Activated CD8-positive, alpha-beta T cell treated with anti-CD3 and anti-CD28 coated beads, Interleukin-2, amount 10 ng/mL, durations not matched to agents 7 days and 5 days (primary cell): ENCODE measurements around the gene NRP2. TPM values are rescaled to one million over a fixed set of nuclear protein-coding genes. Genes with fewer than 3 reads are reported as not detected.

ENCODE experiments used
- ATAC-seq: fragments of 150-1000 bp; cut with Tn5 transposase; one replicate; pipeline ENCODE4 v1.10.0; 2021; ENCODE audit warnings: moderate library complexity
- CTCF ChIA-PET: fragments of 350-600 bp; sonication (Branson Sonifier 250); formaldehyde crosslinking; loops from one replicate; lab custom pipeline; 2021; ENCODE audit warnings: antibody characterized with exemption; lab: Charles Lee
- POLR2A ChIA-PET: fragments of 350-600 bp; sonication (Branson Sonifier 250); formaldehyde crosslinking; loops from one replicate; lab custom pipeline; 2021; ENCODE audit warnings: antibody characterized with exemption; lab: Charles Lee
- DNase-seq: peaks from one replicate; pipeline ENCODE4 v3.0.0-alpha.2; 2020
- H3K27ac Mint-ChIP-seq: one replicate; pipeline ENCODE4 v1.8.0; 2021; ENCODE audit warnings: mild to moderate bottlenecking, mixed read lengths
- H3K27me3 Mint-ChIP-seq: one replicate; pipeline ENCODE4 v1.8.0; 2021; ENCODE audit warnings: low read depth, mixed read lengths
- H3K36me3 Mint-ChIP-seq: one replicate; pipeline ENCODE4 v1.8.0; 2021; ENCODE audit warnings: low read depth, mixed read lengths
- H3K4me1 Mint-ChIP-seq: one replicate; pipeline ENCODE4 v1.8.0; 2021; ENCODE audit warnings: low read depth, mixed read lengths
- H3K4me3 Mint-ChIP-seq: one replicate; pipeline ENCODE4 v1.8.0; 2021; ENCODE audit warnings: mild to moderate bottlenecking, mixed read lengths
- H3K9me3 Mint-ChIP-seq: one replicate; pipeline ENCODE4 v1.8.0; 2022; ENCODE audit warnings: mixed read lengths; ENCODE audit not compliant: insufficient read depth
- total RNA-seq, 2 experiments: library from RNA; stranded (reverse); gene quantifications; one replicate each; pipeline ENCODE4 v1.2.3, GENCODE V29; 2021

Gene NRP2
- total RNA-seq, 2 experiments from 2014 or later: 4.0 to 4.2 TPM

DNA sequence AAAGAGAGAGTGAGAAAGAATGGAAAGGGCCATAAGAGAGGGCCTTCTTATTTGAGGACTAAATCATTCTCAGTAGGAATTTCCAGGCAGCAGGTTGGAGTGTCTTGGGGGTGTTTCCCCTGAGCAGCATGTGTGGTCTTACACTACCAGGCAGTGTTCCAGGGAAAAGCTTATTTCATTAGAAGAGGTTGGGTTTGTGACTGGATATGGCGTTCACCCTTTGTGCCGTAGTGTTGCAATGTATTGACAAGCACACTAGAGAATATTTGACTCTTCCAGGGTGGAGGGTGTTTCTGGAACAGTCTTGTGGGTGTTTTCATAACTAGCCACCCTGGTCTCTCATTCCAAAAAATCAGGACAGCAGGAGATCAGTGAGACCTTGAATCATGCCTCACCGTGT lies 105.5 kb downstream of the NRP2 start:
- ATAC-seq (no peak), DNase-seq (no peak)
- no peaks in the 10 kb centered on the region for H3K9me3 Mint-ChIP-seq
- no peak overlapping the region for H3K4me3 Mint-ChIP-seq
- peaks cover 8% of the 10 kb centered on the region for H3K27me3 Mint-ChIP-seq
- H3K36me3 Mint-ChIP-seq: no peaks in the 10 kb centered on the region
- H3K27ac Mint-ChIP-seq: no peak overlapping the region
- no peaks in the 10 kb centered on the region for H3K4me1 Mint-ChIP-seq
- ChIA-PET POLR2A (no interaction called here), CTCF (no interaction called here)

GRCh38 chr2:205789906-205790305 lies 107.6 kb downstream of the NRP2 start:
- CTCF ChIA-PET: no interaction called here
- no peak overlapping the region for H3K4me3 Mint-ChIP-seq

GRCh38 chr2:205792908-205793307 lies 110.6 kb downstream of the NRP2 start:
- POLR2A ChIA-PET: no interaction called here
- no peak for DNase-seq
- H3K27me3 Mint-ChIP-seq: peaks cover 10% of the 10 kb centered on the region

More at GRCh38 chr2:205789906-205790305, 107.6 kb downstream of the NRP2 start:
- DNase-seq: no peak
- no peak overlapping the region for H3K27ac Mint-ChIP-seq
- no peak for ATAC-seq
- H3K4me1 Mint-ChIP-seq: no peaks in the 10 kb centered on the region
- POLR2A ChIA-PET: no interaction called here
- H3K27me3 Mint-ChIP-seq: peaks cover 10% of the 10 kb centered on the region
- no peaks in the 10 kb centered on the region for H3K36me3 Mint-ChIP-seq
- no peaks in the 10 kb centered on the region for H3K9me3 Mint-ChIP-seq

GRCh38 chr2:205796805-205797313 lies 114.6 kb downstream of the NRP2 start:
- Mint-ChIP-seq H3K27ac (no peak overlapping the region), H3K9me3 (no peaks in the 10 kb centered on the region), H3K4me3 (no peak overlapping the region), H3K36me3 (no peaks in the 10 kb centered on the region), H3K27me3 (peaks cover 2% of the 10 kb centered on the region), H3K4me1 (no peaks in the 10 kb centered on the region)
- ChIA-PET CTCF (no interaction called here), POLR2A (no interaction called here)
- ATAC-seq (no peak), DNase-seq (no peak)

More at GRCh38 chr2:205792908-205793307, 110.6 kb downstream of the NRP2 start:
- H3K36me3 Mint-ChIP-seq: no peaks in the 10 kb centered on the region
- ATAC-seq: no peak
- CTCF ChIA-PET: no interaction called here
- H3K4me1 Mint-ChIP-seq: no peaks in the 10 kb centered on the region
- no peak overlapping the region for H3K27ac Mint-ChIP-seq
- no peak overlapping the region for H3K4me3 Mint-ChIP-seq
- no peaks in the 10 kb centered on the region for H3K9me3 Mint-ChIP-seq

DNA sequence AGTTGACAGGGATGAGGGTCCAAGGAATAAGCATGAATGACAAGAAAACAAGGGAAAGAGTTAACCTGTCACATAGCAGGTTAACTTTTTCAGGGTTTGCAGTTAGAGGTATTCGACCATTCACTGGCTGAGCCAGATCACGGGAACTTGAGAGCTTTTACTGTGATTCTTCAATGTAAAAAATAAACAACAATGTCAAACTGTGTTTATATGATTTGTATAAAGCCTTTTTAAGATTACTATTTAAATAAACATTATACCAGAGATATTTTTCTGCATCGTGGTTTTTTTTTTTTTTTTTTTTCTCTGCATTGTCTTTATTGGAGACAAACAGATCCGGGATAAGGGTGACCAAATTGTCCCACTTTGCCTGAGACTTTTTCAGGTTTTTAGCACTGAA lies 115.6 kb downstream of the NRP2 start:
- POLR2A ChIA-PET: no interaction called here
- no peak overlapping the region for H3K4me3 Mint-ChIP-seq
- no peak overlapping the region for H3K27ac Mint-ChIP-seq

GRCh38 chr2:205800224-205800623 lies 117.9 kb downstream of the NRP2 start:
- Mint-ChIP-seq H3K27me3 (no peaks in the 10 kb centered on the region), H3K4me1 (no peaks in the 10 kb centered on the region), H3K4me3 (no peak overlapping the region), H3K9me3 (no peaks in the 10 kb centered on the region), H3K36me3 (no peaks in the 10 kb centered on the region), H3K27ac (no peak overlapping the region)
- POLR2A ChIA-PET: no interaction called here
- no peak for DNase-seq
- CTCF ChIA-PET: no interaction called here
- ATAC-seq: no peak

More for the DNA sequence above, 115.6 kb downstream of the NRP2 start:
- no peaks in the 10 kb centered on the region for H3K4me1 Mint-ChIP-seq
- peaks cover 2% of the 10 kb centered on the region for H3K27me3 Mint-ChIP-seq
- no peaks in the 10 kb centered on the region for H3K9me3 Mint-ChIP-seq
- CTCF ChIA-PET: no interaction called here
- H3K36me3 Mint-ChIP-seq: no peaks in the 10 kb centered on the region
- ATAC-seq (no peak), DNase-seq (no peak)

DNA sequence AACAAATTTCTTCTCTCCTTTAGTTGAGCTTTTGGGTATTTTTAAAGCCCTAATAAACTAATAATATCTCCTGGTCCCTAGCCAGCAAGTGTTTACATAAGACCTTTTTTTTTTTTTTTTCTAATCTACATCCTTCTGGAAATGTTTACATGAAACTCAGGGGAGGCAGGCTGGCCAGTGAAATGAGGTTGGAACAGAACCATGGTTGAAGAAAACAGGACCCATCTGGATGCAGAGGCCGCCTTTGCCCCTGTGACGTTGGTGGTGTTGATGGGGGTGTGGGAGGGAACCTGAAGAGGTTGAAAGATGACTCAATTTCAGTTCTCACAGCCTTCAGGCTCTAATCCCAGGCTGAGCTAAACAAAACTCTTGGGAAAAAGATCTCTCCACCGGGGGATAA lies 118.5 kb downstream of the NRP2 start:
- Mint-ChIP-seq H3K9me3 (no peaks in the 10 kb centered on the region), H3K27ac (no peak overlapping the region), H3K4me1 (no peaks in the 10 kb centered on the region), H3K27me3 (no peaks in the 10 kb centered on the region), H3K4me3 (no peak overlapping the region), H3K36me3 (no peaks in the 10 kb centered on the region)
- DNase-seq (no peak), ATAC-seq (no peak)
- POLR2A ChIA-PET: no interaction called here
- CTCF ChIA-PET: no interaction called here

DNA sequence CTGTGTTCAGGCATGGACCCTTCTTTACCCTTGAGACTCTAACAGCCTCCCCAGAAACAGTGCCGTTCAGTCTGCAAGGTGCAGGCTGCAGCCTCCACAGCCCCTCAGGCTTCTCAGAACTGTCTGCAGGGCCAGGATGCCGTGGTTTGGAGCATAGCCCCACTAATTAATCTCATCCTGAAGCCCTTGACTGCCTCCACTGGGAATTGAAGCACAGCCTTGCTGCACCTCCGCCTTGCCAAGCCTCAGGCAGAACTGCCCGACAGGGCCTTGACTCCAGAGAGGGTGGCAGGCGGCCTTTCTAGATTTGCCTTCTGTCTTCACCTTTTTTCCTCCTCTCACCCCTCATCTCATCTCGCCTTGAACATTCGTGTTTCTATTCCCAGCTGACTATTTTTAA lies 119.8 kb downstream of the NRP2 start:
- CTCF ChIA-PET: no interaction called here

GRCh38 chr2:205802941-205803340 lies 120.6 kb downstream of the NRP2 start:
- Mint-ChIP-seq H3K4me3 (no peak overlapping the region), H3K27me3 (no peaks in the 10 kb centered on the region), H3K27ac (no peak overlapping the region), H3K36me3 (no peaks in the 10 kb centered on the region), H3K4me1 (no peaks in the 10 kb centered on the region), H3K9me3 (no peaks in the 10 kb centered on the region)
- CTCF ChIA-PET: no interaction called here
- ATAC-seq (no peak), DNase-seq (no peak)
- POLR2A ChIA-PET: no interaction called here

More for the DNA sequence above, 119.8 kb downstream of the NRP2 start:
- H3K9me3 Mint-ChIP-seq: no peaks in the 10 kb centered on the region
- ATAC-seq (no peak), DNase-seq (no peak)
- H3K4me1 Mint-ChIP-seq: no peaks in the 10 kb centered on the region
- no peak overlapping the region for H3K27ac Mint-ChIP-seq
- H3K4me3 Mint-ChIP-seq: no peak overlapping the region
- no peaks in the 10 kb centered on the region for H3K27me3 Mint-ChIP-seq
- POLR2A ChIA-PET: no interaction called here
- no peaks in the 10 kb centered on the region for H3K36me3 Mint-ChIP-seq

DNA sequence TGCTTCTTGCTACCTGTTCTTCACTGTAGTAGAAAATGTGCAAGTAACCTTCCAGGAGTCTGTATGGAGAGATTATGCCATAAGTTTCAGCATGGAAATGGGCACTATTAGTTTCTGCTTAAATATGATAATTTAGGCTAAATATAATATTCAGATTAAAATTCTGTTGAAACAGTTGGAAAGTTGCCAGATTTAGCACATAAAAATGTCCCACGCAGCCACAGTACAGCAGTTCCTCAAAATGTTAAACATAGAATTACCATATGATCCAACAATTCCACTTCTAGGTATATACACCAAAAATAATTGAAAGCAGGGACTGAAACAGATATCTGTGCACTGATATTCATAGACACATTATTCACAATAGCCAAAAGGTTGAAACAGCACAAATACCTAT lies 121.2 kb downstream of the NRP2 start:
- H3K27me3 Mint-ChIP-seq: no peaks in the 10 kb centered on the region
- no peaks in the 10 kb centered on the region for H3K36me3 Mint-ChIP-seq
- H3K27ac Mint-ChIP-seq: no peak overlapping the region
- H3K4me3 Mint-ChIP-seq: no peak overlapping the region
- ChIA-PET POLR2A (no interaction called here), CTCF (no interaction called here)
- H3K9me3 Mint-ChIP-seq: no peaks in the 10 kb centered on the region
- ATAC-seq (no peak), DNase-seq (no peak)
- H3K4me1 Mint-ChIP-seq: no peaks in the 10 kb centered on the region

DNA sequence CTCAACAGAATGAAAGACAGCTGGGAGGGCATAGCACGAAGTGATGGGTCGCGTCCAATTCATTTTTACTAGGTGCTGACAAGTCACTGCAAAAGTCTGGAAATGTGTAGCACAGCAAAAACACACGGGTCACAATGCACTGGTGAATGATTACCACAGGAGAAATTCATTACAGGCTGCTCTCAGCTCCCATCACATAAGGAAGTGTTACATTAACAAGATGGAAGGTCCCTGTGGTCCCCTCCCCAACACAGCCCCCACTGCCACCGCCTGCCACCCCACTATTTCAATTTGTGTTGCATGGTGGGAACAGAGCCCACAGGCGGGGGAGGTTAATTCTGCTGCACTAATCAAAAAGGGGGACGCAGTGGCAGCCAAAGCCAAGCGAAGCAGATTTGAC lies 122.8 kb downstream of the NRP2 start:
- Mint-ChIP-seq H3K36me3 (no peaks in the 10 kb centered on the region), H3K9me3 (no peaks in the 10 kb centered on the region), H3K27me3 (no peaks in the 10 kb centered on the region), H3K4me1 (no peaks in the 10 kb centered on the region), H3K27ac (no peak overlapping the region), H3K4me3 (no peak overlapping the region)
- ATAC-seq (no peak), DNase-seq (no peak)
- ChIA-PET CTCF (no interaction called here), POLR2A (no interaction called here)

- Mint-ChIP-seq H3K4me3 (no peak overlapping the region), H3K4me1 (no peaks in the 10 kb centered on the region), H3K27me3 (peaks cover 2% of the 10 kb centered on the region), H3K9me3 (no peaks in the 10 kb centered on the region), H3K27ac (no peak overlapping the region), H3K36me3 (no peaks in the 10 kb centered on the region)
- DNase-seq: no peak
- ChIA-PET CTCF (no interaction called here), POLR2A (no interaction called here)
- no peak for ATAC-seq
These were observed 124.0 kb downstream of the NRP2 start for GRCh38 chr2:205806143-205806905.
